Calu3 (cell line): ENCODE measurements around the gene CCDC192. TPM values are rescaled to one million over a fixed set of nuclear protein-coding genes. Genes with fewer than 3 reads are reported as not detected.

Source experiments
- BruUV-seq: library from RNA; stranded (reverse); fragments of 400-500 nt; replicated peaks from 2 replicates; lab custom pipeline; 2021; lab: Mats Ljungman, UMichigan
- CTCF ChIA-PET: fragments of 300-600 bp; sonication (Branson Sonifier 250); formaldehyde crosslinking; loops from one replicate; lab custom pipeline; 2022; ENCODE audit warnings: antibody characterized with exemption; lab: Charles Lee
- DNase-seq: peaks from one replicate; pipeline ENCODE4 v3.0.0; 2022
- H3K27ac Mint-ChIP-seq: one replicate; pipeline ENCODE4 v1.8.0; 2022; ENCODE audit warnings: mixed read lengths; ENCODE audit not compliant: unreplicated experiment
- H3K27me3 Mint-ChIP-seq: one replicate; pipeline ENCODE4 v1.8.0; 2022; ENCODE audit warnings: mixed read lengths; ENCODE audit not compliant: unreplicated experiment
- H3K36me3 Mint-ChIP-seq: one replicate; pipeline ENCODE4 v1.8.0; 2022; ENCODE audit warnings: mild to moderate bottlenecking, moderate library complexity, mixed read lengths; ENCODE audit not compliant: insufficient read depth, unreplicated experiment
- H3K4me1 Mint-ChIP-seq: one replicate; pipeline ENCODE4 v1.8.0; 2022; ENCODE audit warnings: mild to moderate bottlenecking, low read depth, mixed read lengths; ENCODE audit not compliant: unreplicated experiment
- H3K4me3 Mint-ChIP-seq: one replicate; pipeline ENCODE4 v1.8.0; 2022; ENCODE audit warnings: mild to moderate bottlenecking, low read depth, moderate library complexity, mixed read lengths; ENCODE audit not compliant: unreplicated experiment
- H3K9me3 Mint-ChIP-seq: one replicate; pipeline ENCODE4 v1.8.0; 2022; ENCODE audit warnings: low read depth, mixed read lengths; ENCODE audit not compliant: unreplicated experiment
- intact Hi-C: fragments of 100-400 bp; cut with micrococcal nuclease; formaldehyde crosslinking; loops from one replicate; pipeline ENCODE4 v1.10.0; 2022; ENCODE audit not compliant: unreplicated experiment
- total RNA-seq: library from RNA; stranded (reverse); gene quantifications from 2 replicates; pipeline ENCODE4 v1.2.3, GENCODE V29; 2022
- TF ChIP-seq, protein P1 (sequence below): fragments of 200-600 bp; IDR thresholded peaks from one replicate; pipeline ENCODE4 v1.8.0; 2022; ENCODE audit warnings: antibody characterized with exemption; ENCODE audit not compliant: unreplicated experiment

The CCDC192 gene
- total RNA-seq, 1 experiment from 2014 or later: 2.5 TPM

DNA sequence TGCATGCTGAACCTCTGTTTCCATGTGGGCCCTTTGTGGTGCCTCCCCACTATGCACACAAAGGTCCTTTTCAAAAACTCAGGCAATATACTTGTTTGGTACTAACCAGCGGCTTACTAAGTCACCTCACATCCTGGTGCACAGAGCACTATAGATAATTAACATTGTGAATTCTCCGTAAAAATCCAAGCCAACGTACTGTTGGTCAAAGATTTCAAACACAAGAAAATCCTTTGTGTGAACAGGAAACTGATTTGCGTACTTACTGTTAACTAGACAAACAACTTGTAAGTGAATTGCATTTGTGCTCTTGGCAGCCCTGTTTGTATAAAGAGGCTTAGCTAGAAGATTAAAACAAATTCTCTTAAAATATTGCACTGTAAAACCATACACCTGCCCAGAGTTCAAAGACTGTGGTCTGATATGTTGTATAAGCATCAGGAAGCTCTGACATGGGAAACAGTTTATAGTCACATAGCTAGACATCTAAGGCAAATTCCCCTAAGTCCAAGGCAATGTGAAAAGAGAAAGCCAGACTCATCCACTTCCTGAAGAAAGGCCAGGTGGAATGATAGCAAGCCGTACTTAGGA, 255.3 kb downstream of the CCDC192 start:
- BruUV-seq: no TSS peak
- peaks cover 3% of the 10 kb centered on the region for H3K9me3 Mint-ChIP-seq
- no peaks in the 10 kb centered on the region for H3K27me3 Mint-ChIP-seq
- H3K36me3 Mint-ChIP-seq: peaks cover 30% of the 10 kb centered on the region
- H3K27ac Mint-ChIP-seq: peak overlapping the region; percentile 98
- peak; percentile 70 for DNase-seq
- intact Hi-C loops: loop anchor here (1.0 to 2.0 kb wide), 9 partner anchors 15 to 202 kb away; no protein-coding TSS in a partner anchor
- peaks cover 60% of the 10 kb centered on the region for H3K4me1 Mint-ChIP-seq
- peak overlapping the region; percentile 5 for H3K4me3 Mint-ChIP-seq
- TF ChIP-seq, protein P1, sequence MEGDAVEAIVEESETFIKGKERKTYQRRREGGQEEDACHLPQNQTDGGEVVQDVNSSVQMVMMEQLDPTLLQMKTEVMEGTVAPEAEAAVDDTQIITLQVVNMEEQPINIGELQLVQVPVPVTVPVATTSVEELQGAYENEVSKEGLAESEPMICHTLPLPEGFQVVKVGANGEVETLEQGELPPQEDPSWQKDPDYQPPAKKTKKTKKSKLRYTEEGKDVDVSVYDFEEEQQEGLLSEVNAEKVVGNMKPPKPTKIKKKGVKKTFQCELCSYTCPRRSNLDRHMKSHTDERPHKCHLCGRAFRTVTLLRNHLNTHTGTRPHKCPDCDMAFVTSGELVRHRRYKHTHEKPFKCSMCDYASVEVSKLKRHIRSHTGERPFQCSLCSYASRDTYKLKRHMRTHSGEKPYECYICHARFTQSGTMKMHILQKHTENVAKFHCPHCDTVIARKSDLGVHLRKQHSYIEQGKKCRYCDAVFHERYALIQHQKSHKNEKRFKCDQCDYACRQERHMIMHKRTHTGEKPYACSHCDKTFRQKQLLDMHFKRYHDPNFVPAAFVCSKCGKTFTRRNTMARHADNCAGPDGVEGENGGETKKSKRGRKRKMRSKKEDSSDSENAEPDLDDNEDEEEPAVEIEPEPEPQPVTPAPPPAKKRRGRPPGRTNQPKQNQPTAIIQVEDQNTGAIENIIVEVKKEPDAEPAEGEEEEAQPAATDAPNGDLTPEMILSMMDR: no peak
- CTCF ChIA-PET: interaction anchor here (0.7 to 3.2 kb wide), 22 partner anchors 9 to 260 kb away, joined by 3 to 15 read pairs (median 6); no protein-coding TSS in a partner anchor

DNA sequence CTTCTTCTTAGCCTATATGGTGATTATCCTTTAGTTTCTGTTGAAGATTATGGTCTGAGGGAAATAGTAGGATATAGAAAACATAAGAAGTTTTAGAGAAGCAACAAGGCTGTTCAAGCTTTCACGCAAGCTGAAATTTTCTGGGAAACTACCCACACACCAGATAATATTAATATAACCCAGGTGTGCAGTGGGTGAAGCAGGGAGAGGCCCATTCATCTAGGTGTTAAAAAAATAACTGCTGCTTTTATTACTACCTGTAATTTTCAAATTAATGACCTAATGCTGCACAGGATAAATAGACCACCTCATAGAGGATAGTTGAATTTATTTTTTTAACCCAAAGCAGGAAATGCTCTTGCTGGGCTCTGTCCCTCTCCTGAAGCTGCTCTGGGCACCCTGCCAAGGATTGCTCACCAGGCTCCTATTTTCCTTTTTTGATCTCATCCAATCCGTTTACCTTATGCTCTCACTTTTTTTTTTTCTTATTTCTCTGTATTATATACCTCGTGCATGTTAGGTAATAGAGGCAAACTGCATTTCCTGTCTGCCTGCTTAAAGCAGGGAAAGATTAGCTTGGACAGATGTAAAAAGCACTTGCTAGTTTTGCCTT, 256.1 kb downstream of the CCDC192 start:
- Mint-ChIP-seq H3K4me1 (peaks cover 67% of the 10 kb centered on the region), H3K36me3 (peaks cover 34% of the 10 kb centered on the region), H3K27me3 (no peaks in the 10 kb centered on the region), H3K27ac (peak overlapping the region; percentile 98), H3K9me3 (peaks cover under 1% of the 10 kb centered on the region), H3K4me3 (peak overlapping the region; percentile 5)
- CTCF ChIA-PET: interaction anchor here (0.6 to 3.2 kb wide), 28 partner anchors 8 to 261 kb away, joined by 3 to 15 read pairs (median 5); no protein-coding TSS in a partner anchor
- TF ChIP-seq, protein P1: no peak
- DNase-seq: peak; percentile 97
- BruUV-seq: no TSS peak
- intact Hi-C loops: loop anchor here (2.0 kb wide), 4 partner anchors 66 to 202 kb away; no protein-coding TSS in a partner anchor

DNA sequence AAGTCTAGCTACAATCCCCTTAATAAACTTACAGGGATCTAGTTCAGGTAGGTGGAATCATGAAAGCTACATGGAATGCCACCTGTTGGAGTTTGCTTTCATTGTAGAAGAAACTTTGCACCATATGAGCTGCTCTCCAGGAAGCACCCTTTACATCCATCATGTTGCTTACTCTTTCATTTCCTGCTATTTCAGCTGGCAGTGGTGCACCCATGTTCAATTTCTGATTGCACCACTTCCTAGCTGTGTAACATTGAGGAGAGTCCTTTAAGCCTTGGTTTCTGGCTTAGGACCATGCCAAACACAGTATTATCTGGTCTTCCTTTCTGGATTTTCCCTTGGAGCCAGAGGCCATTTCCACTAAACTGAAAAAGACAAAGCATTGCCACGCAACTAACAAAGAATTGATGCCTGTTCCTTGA, 257.1 kb downstream of the CCDC192 start:
- CTCF ChIA-PET: interaction anchor here (1.0 to 2.4 kb wide), 7 partner anchors 12 to 122 kb away, joined by 3 to 14 read pairs (median 6); no protein-coding TSS in a partner anchor
- no peaks in the 10 kb centered on the region for H3K27me3 Mint-ChIP-seq
- intact Hi-C loops: no loop called here
- H3K4me1 Mint-ChIP-seq: peaks cover 67% of the 10 kb centered on the region
- H3K36me3 Mint-ChIP-seq: peaks cover 34% of the 10 kb centered on the region
- no peak for DNase-seq
- TF ChIP-seq, protein P1: no peak
- H3K9me3 Mint-ChIP-seq: no peaks in the 10 kb centered on the region
- H3K27ac Mint-ChIP-seq: peak overlapping the region; percentile 98
- H3K4me3 Mint-ChIP-seq: peak overlapping the region; percentile 5
- no TSS peak for BruUV-seq

DNA sequence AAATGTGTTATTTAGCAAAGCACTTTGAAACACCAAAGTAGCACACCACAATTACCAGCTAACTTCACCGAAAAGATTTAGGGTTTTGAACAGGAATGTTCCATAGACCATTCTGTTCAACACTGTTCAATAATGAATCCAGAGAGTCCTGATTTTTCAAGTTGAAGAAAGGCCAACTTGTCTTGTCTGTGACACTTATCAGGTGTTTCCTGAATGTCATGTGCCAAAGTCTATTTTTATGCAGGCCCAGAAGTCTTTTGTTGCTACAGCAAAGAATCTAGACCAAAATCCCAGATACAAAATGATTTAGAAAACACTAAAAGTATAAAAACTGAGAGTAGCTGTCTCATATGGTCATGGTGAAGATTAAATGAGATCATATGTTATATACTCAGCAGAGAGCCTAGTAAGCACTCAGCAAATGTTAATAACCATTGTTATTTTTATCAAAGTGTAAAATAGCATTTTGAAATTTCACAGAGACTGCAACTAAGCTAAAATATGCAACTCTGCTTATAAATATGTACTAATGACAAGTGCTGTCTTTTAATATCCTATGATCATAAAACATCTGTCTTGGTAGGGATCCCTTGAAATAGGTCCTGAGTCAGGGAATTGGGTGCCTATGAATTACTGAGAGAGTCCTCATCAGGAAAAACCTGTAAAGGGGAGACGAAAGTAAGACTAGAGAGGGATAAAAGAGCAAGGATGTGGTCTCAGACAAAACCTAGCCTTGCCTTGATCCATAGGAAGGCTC, 258.0 kb downstream of the CCDC192 start:
- Mint-ChIP-seq H3K4me3 (no peak overlapping the region), H3K9me3 (no peaks in the 10 kb centered on the region), H3K36me3 (peaks cover 34% of the 10 kb centered on the region), H3K4me1 (peaks cover 64% of the 10 kb centered on the region), H3K27ac (peak overlapping the region; percentile 98), H3K27me3 (no peaks in the 10 kb centered on the region)
- CTCF ChIA-PET: interaction anchor here (0.7 to 0.8 kb wide), 2 partner anchors 27 to 338 kb away, joined by 3 to 4 read pairs; no protein-coding TSS in a partner anchor
- no peak for DNase-seq
- intact Hi-C loops: no loop called here
- BruUV-seq: no TSS peak
- TF ChIP-seq, protein P1: no peak
